Loucy (cell line): Measurements from ENCODE around the gene CDA.
A peak's percentile ranks its signal among the peaks of the same experiment; 100 is the strongest.

Experiments used
- H2AFZ ChIP-seq: fragments of 200-600 bp; sonication (generic); 2 replicates; pipeline ENCODE4 v1.6.0; 2016; ENCODE audit warnings: antibody characterized with exemption, mild to moderate bottlenecking, low read length, moderate library complexity
- H3F3A ChIP-seq: fragments of 200-600 bp; 2 replicates; pipeline ENCODE4 v1.6.0; 2016; ENCODE audit warnings: antibody characterized with exemption, low read depth, mild to moderate bottlenecking
- H3K27me3 ChIP-seq: fragments of 200-600 bp; sonication (generic); 2 replicates; pipeline ENCODE4 v1.6.1; 2014; ENCODE audit warnings: low read length, mild to moderate bottlenecking; ENCODE audit not compliant: insufficient read depth, poor library complexity, severe bottlenecking
- H3K36me3 ChIP-seq: fragments of 200-600 bp; sonication (generic); 2 replicates; pipeline ENCODE4 v1.6.1; 2016; ENCODE audit warnings: low read length; ENCODE audit not compliant: insufficient read depth
- H3K4me1 ChIP-seq: fragments of 200-600 bp; sonication (generic); 2 replicates; pipeline ENCODE4 v1.5.1; 2014; ENCODE audit warnings: low read length, mild to moderate bottlenecking; ENCODE audit not compliant: insufficient read depth, poor library complexity, severe bottlenecking
- H3K4me2 ChIP-seq: fragments of 200-600 bp; sonication (generic); 2 replicates; pipeline ENCODE4 v1.6.0; 2014; ENCODE audit warnings: antibody characterized with exemption, low read length, low read depth, mild to moderate bottlenecking; ENCODE audit not compliant: poor library complexity, severe bottlenecking
- H3K4me3 ChIP-seq: fragments of 200-600 bp; sonication (generic); 2 replicates; pipeline ENCODE4 v1.5.1; 2014; ENCODE audit warnings: low read length, mild to moderate bottlenecking, mixed read lengths; ENCODE audit not compliant: poor library complexity, severe bottlenecking
- H3K79me2 ChIP-seq: fragments of 200-600 bp; sonication (generic); 2 replicates; pipeline ENCODE4 v1.6.1; 2014; ENCODE audit warnings: low read length; ENCODE audit not compliant: insufficient read depth
- H3K9ac ChIP-seq: fragments of 200-600 bp; sonication (generic); 2 replicates; pipeline ENCODE4 v1.6.0; 2014; ENCODE audit warnings: mild to moderate bottlenecking, low read depth, low read length, moderate library complexity; ENCODE audit not compliant: poor library complexity, severe bottlenecking
- H3K9me2 ChIP-seq: fragments of 200-600 bp; sonication (generic); replicated peaks from 2 replicates; pipeline ENCODE4 v1.6.1; 2016; ENCODE audit warnings: low read depth, low read length, mixed read lengths
- H3K9me3 ChIP-seq: fragments of 200-600 bp; sonication (generic); 2 replicates; pipeline ENCODE4 v1.6.1; 2014; ENCODE audit warnings: mild to moderate bottlenecking, antibody characterized with exemption, low read length, low read depth; ENCODE audit not compliant: insufficient read depth
- H4K20me1 ChIP-seq: fragments of 200-600 bp; sonication (generic); 2 replicates; pipeline ENCODE4 v1.6.0; 2014; ENCODE audit warnings: antibody characterized with exemption, low read length, mild to moderate bottlenecking; ENCODE audit not compliant: insufficient read depth, poor library complexity, severe bottlenecking
- EZH2phosphoT487 ChIP-seq: fragments of 200-600 bp; IDR thresholded peaks from 2 replicates; pipeline ENCODE4 v1.6.1; 2018; ENCODE audit warnings: antibody characterized with exemption, mild to moderate bottlenecking, moderate library complexity, borderline replicate concordance
- TF ChIP-seq, protein P1 (sequence below): fragments of 200-600 bp; sonication (generic); conservative IDR thresholded peaks from 2 replicates; pipeline ENCODE4 v1.5.1; 2014; ENCODE audit warnings: mild to moderate bottlenecking, antibody characterized with exemption, low read length

CDA gene

DNA sequence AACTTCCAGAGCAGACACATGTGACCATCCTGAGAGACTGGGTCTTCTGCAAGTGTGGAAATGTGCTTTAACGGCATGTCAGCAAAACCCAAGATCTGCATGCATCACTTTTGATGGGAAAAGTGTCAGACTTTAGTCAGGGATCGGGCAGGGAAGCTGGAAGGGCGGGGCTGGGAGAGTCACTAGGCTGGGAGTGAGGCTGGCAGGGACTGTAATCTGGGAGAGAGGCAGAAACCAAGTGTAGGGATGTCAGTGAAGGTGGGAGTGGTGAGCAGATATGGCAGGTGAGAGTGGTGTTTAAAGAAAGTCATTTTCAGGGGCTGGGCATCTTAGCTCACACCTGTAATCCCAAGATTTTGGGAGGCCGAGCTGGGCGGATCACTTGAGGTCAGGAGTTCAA is 11.3 kb downstream of the CDA start:
- Histone ChIP-seq H4K20me1 (no peaks in the 10 kb centered on the region), H3K36me3 (no peaks in the 10 kb centered on the region), H3K27me3 (no peaks in the 10 kb centered on the region), H3K9ac (no peak overlapping the region), H3K4me1 (peaks cover 3% of the 10 kb centered on the region), H3K9me2 (no peaks in the 10 kb centered on the region), H2AFZ (no peak overlapping the region), H3K4me3 (no peak overlapping the region), H3F3A (no peaks in the 10 kb centered on the region), H3K79me2 (no peaks in the 10 kb centered on the region), H3K9me3 (no peaks in the 10 kb centered on the region), H3K4me2 (no peak overlapping the region)
- TF ChIP-seq, protein P1, sequence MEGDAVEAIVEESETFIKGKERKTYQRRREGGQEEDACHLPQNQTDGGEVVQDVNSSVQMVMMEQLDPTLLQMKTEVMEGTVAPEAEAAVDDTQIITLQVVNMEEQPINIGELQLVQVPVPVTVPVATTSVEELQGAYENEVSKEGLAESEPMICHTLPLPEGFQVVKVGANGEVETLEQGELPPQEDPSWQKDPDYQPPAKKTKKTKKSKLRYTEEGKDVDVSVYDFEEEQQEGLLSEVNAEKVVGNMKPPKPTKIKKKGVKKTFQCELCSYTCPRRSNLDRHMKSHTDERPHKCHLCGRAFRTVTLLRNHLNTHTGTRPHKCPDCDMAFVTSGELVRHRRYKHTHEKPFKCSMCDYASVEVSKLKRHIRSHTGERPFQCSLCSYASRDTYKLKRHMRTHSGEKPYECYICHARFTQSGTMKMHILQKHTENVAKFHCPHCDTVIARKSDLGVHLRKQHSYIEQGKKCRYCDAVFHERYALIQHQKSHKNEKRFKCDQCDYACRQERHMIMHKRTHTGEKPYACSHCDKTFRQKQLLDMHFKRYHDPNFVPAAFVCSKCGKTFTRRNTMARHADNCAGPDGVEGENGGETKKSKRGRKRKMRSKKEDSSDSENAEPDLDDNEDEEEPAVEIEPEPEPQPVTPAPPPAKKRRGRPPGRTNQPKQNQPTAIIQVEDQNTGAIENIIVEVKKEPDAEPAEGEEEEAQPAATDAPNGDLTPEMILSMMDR, result no peak
- no peak for TF ChIP-seq EZH2phosphoT487

DNA sequence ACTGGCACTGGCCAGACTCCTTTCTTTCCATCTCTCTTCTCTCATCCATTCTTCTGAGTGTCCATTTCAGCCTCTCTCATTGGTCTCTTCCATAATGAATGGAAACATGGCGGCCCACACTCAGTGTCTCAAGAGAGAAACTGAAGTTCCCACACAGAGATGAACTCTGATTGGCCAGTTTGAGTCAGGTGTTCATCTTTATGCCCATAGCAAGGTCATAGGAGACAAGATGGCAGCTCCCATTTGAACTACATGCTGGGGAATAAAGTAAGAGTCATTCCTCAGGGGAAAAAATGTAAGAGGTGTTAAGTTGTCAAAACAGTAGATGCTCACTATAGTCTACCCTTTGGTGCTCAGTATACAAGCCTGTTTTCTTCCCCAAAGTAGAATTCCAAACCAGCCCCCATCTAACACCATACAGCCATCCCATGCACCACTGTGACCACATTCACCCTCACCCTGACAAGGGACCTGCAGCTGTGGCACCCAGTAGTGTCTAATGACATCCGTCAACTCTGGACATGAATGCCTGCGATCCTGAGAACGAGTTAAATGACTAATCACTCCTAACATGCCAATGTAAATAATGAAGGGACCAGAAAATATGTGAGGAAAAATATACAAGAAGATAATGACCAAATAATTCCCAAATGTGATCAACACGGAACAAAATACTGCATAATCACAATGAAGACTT is 12.4 kb downstream of the CDA start:
- Histone ChIP-seq H3K4me3 (no peak overlapping the region), H3K4me2 (no peak overlapping the region), H3K9me3 (no peaks in the 10 kb centered on the region), H3K9ac (no peak overlapping the region), H4K20me1 (no peaks in the 10 kb centered on the region), H3K36me3 (no peaks in the 10 kb centered on the region), H2AFZ (peak overlapping the region; percentile 77; the same call in 1 of the 2 replicates), H3K27me3 (no peaks in the 10 kb centered on the region), H3K9me2 (no peaks in the 10 kb centered on the region), H3K4me1 (peaks cover 3% of the 10 kb centered on the region), H3F3A (no peaks in the 10 kb centered on the region), H3K79me2 (no peaks in the 10 kb centered on the region)
- TF ChIP-seq, protein P1, result no peak
- no peak for TF ChIP-seq EZH2phosphoT487

GRCh38 chr1:20602851-20603450 is 14.1 kb downstream of the CDA start:
- H4K20me1 ChIP-seq, result no peaks in the 10 kb centered on the region
- no peaks in the 10 kb centered on the region for H3K9me2 ChIP-seq
- TF ChIP-seq EZH2phosphoT487, result no peak
- TF ChIP-seq, protein P1, result no peak
- no peak overlapping the region for H3K4me3 ChIP-seq
- no peaks in the 10 kb centered on the region for H3K9me3 ChIP-seq
- H3K36me3 ChIP-seq, result no peaks in the 10 kb centered on the region
- H3F3A ChIP-seq, result no peaks in the 10 kb centered on the region
- no peak overlapping the region for H3K9ac ChIP-seq
- no peaks in the 10 kb centered on the region for H3K4me1 ChIP-seq
- H3K79me2 ChIP-seq, result no peaks in the 10 kb centered on the region
- no peak overlapping the region for H3K4me2 ChIP-seq
- H3K27me3 ChIP-seq, result no peaks in the 10 kb centered on the region
- no peak overlapping the region for H2AFZ ChIP-seq
